ENCODE measurements around the gene RAB39A.
"Not testable (repeated sequence)": the region's sequence is repeated elsewhere in the genome, so short reads cannot be mapped to it uniquely, and the experiment has no call there.

The RAB39A gene

GRCh38 chr11:107947904-107948303 lies 19.7 kb downstream of the RAB39A start:
- TF ChIP-seq CTCF (conservative IDR thresholded peaks at IDR 0.05; ENCODE audit: low read depth, low read length), result no peak
- Histone ChIP-seq H3K4me3 (IDR thresholded peaks at IDR 0.05; ENCODE audit: insufficient read depth, low read depth, low read length) (no peak overlapping the region), H3K79me2 (ENCODE audit: insufficient read depth, low read depth) (no peaks in the 10 kb centered on the region), H3K9ac (no peak overlapping the region), H3K36me3 (ENCODE audit: insufficient read depth) (no peaks in the 10 kb centered on the region), H3K4me1 (ENCODE audit: low read depth, poor library complexity, severe bottlenecking) (no peaks in the 10 kb centered on the region), H4K20me1 (ENCODE audit: insufficient read depth) (no peaks in the 10 kb centered on the region), H3K27me3 (ENCODE audit: insufficient read depth, low read depth) (no peaks in the 10 kb centered on the region), H3K27ac (no peak overlapping the region), H3K4me2 (no peak overlapping the region), H2AFZ (ENCODE audit: low read depth) (no peak overlapping the region)

GRCh38 chr11:107948328-107948727 lies 20.1 kb downstream of the RAB39A start:
- H2AFZ ChIP-seq (ENCODE audit: low read depth); H3K4me3 ChIP-seq (IDR thresholded peaks at IDR 0.05; ENCODE audit: insufficient read depth, low read depth, low read length); H3K36me3 ChIP-seq (ENCODE audit: insufficient read depth); H4K20me1 ChIP-seq (ENCODE audit: insufficient read depth); H3K4me2 ChIP-seq; H3K4me1 ChIP-seq (ENCODE audit: low read depth, poor library complexity, severe bottlenecking); H3K79me2 ChIP-seq (ENCODE audit: insufficient read depth, low read depth); H3K27ac ChIP-seq; H3K9ac ChIP-seq; H3K27me3 ChIP-seq (ENCODE audit: insufficient read depth, low read depth): not testable (repeated sequence)

GRCh38 chr11:107951155-107951554 lies 22.9 kb downstream of the RAB39A start:
- Histone ChIP-seq H3K36me3 (ENCODE audit: insufficient read depth) (no peaks in the 10 kb centered on the region), H3K4me1 (ENCODE audit: low read depth, poor library complexity, severe bottlenecking) (no peaks in the 10 kb centered on the region), H2AFZ (ENCODE audit: low read depth) (no peak overlapping the region), H4K20me1 (ENCODE audit: insufficient read depth) (no peaks in the 10 kb centered on the region), H3K9ac (no peak overlapping the region), H3K27me3 (ENCODE audit: insufficient read depth, low read depth) (no peaks in the 10 kb centered on the region), H3K27ac (no peak overlapping the region), H3K4me2 (no peak overlapping the region), H3K4me3 (IDR thresholded peaks at IDR 0.05; ENCODE audit: insufficient read depth, low read depth, low read length) (no peak overlapping the region), H3K79me2 (ENCODE audit: insufficient read depth, low read depth) (no peaks in the 10 kb centered on the region)
- no peak for TF ChIP-seq CTCF (conservative IDR thresholded peaks at IDR 0.05; ENCODE audit: low read depth, low read length)

GRCh38 chr11:107953446-107953845 lies 25.2 kb downstream of the RAB39A start:
- no peaks in the 10 kb centered on the region for H3K36me3 ChIP-seq (ENCODE audit: insufficient read depth)
- no peaks in the 10 kb centered on the region for H3K79me2 ChIP-seq (ENCODE audit: insufficient read depth, low read depth)
- no peaks in the 10 kb centered on the region for H3K27me3 ChIP-seq (ENCODE audit: insufficient read depth, low read depth)
- no peak overlapping the region for H3K27ac ChIP-seq
- no peak overlapping the region for H3K4me3 ChIP-seq (IDR thresholded peaks at IDR 0.05; ENCODE audit: insufficient read depth, low read depth, low read length)
- TF ChIP-seq CTCF (conservative IDR thresholded peaks at IDR 0.05; ENCODE audit: low read depth, low read length), result no peak
- no peaks in the 10 kb centered on the region for H3K4me1 ChIP-seq (ENCODE audit: low read depth, poor library complexity, severe bottlenecking)
- no peak overlapping the region for H3K9ac ChIP-seq
- H4K20me1 ChIP-seq (ENCODE audit: insufficient read depth), result no peaks in the 10 kb centered on the region
- H2AFZ ChIP-seq (ENCODE audit: low read depth), result no peak overlapping the region
- no peak overlapping the region for H3K4me2 ChIP-seq

GRCh38 chr11:107956543-107956942 lies 28.3 kb downstream of the RAB39A start:
- no peak overlapping the region for H3K4me2 ChIP-seq
- no peaks in the 10 kb centered on the region for H3K27me3 ChIP-seq (ENCODE audit: insufficient read depth, low read depth)
- no peaks in the 10 kb centered on the region for H3K36me3 ChIP-seq (ENCODE audit: insufficient read depth)
- H3K79me2 ChIP-seq (ENCODE audit: insufficient read depth, low read depth), result no peaks in the 10 kb centered on the region
- no peak overlapping the region for H3K4me3 ChIP-seq (IDR thresholded peaks at IDR 0.05; ENCODE audit: insufficient read depth, low read depth, low read length)
- H4K20me1 ChIP-seq (ENCODE audit: insufficient read depth), result no peaks in the 10 kb centered on the region
- H3K9ac ChIP-seq, result no peak overlapping the region
- no peaks in the 10 kb centered on the region for H3K4me1 ChIP-seq (ENCODE audit: low read depth, poor library complexity, severe bottlenecking)
- no peak overlapping the region for H2AFZ ChIP-seq (ENCODE audit: low read depth)
- TF ChIP-seq CTCF (conservative IDR thresholded peaks at IDR 0.05; ENCODE audit: low read depth, low read length), result no peak
- no peak overlapping the region for H3K27ac ChIP-seq

Data from KMS-11 (cell line).